DMS53 (cell line): ENCODE measurements around the gene RUNX1.

ENCODE experiments used
- DNase-seq: peaks from one replicate; lab custom pipeline; 2025; lab: John Stamatoyannopoulos, UW

Gene RUNX1

GRCh38 chr21:34880401-34880800, 168.7 kb downstream of the RUNX1 start:
- no peak for DNase-seq

- DNase-seq, result peak; percentile 73
Measured at GRCh38 chr21:34878940-34879339, 170.2 kb downstream of the RUNX1 start.

GRCh38 chr21:34878501-34878900, 170.6 kb downstream of the RUNX1 start:
- peak; percentile 94 for DNase-seq

- DNase-seq, result peak; percentile 89
Measured at GRCh38 chr21:34877485-34878128, 171.5 kb downstream of the RUNX1 start.

- no peak for DNase-seq
Measured at GRCh38 chr21:34875830-34876229, 173.3 kb downstream of the RUNX1 start.

- DNase-seq, result no peak
Measured at GRCh38 chr21:34874684-34875513, 174.2 kb downstream of the RUNX1 start.

- DNase-seq, result no peak
Measured at GRCh38 chr21:34871026-34871908, 177.8 kb downstream of the RUNX1 start.

GRCh38 chr21:34870246-34870645, 178.9 kb downstream of the RUNX1 start:
- no peak for DNase-seq

- DNase-seq, result no peak
Measured at GRCh38 chr21:34869545-34869944, 179.6 kb downstream of the RUNX1 start.

GRCh38 chr21:34867785-34868184, 181.3 kb downstream of the RUNX1 start:
- no peak for DNase-seq

GRCh38 chr21:34865400-34866241, 183.5 kb downstream of the RUNX1 start:
- peak; percentile 6 for DNase-seq

GRCh38 chr21:34864370-34865149, 184.5 kb downstream of the RUNX1 start:
- DNase-seq, result no peak

- no peak for DNase-seq
Measured at GRCh38 chr21:34862951-34863350, 186.2 kb downstream of the RUNX1 start.

- DNase-seq, result no peak
Measured at GRCh38 chr21:34861258-34861657, 187.8 kb downstream of the RUNX1 start.

GRCh38 chr21:34859976-34860653, 189.0 kb downstream of the RUNX1 start:
- DNase-seq, result no peak

- no peak for DNase-seq
Measured at GRCh38 chr21:34858559-34858958, 190.5 kb downstream of the RUNX1 start.

GRCh38 chr21:34857874-34858273, 191.2 kb downstream of the RUNX1 start:
- DNase-seq, result no peak

GRCh38 chr21:34857122-34857713, 191.9 kb downstream of the RUNX1 start:
- no peak for DNase-seq

- no peak for DNase-seq
Measured at GRCh38 chr21:34852448-34852847, 196.7 kb downstream of the RUNX1 start.
